HepG2 (cell line): ENCODE measurements around the gene BOLA3. TPM values are rescaled to one million over a fixed set of nuclear protein-coding genes. Genes with fewer than 3 reads are reported as not detected.

Source experiments
- ATAC-seq: fragments of 200-7000 bp; cut with Tn5 transposase; 3 replicates; pipeline ENCODE4 v1.9.1; 2020; ENCODE audit warnings: mild to moderate bottlenecking, moderate library complexity
- BruUV-seq: library from RNA; stranded (reverse); fragments of 400-500 nt; replicated peaks from 2 replicates; lab custom pipeline; 2021; lab: Mats Ljungman, UMichigan
- CTCF ChIA-PET: fragments of 300-600 bp; formaldehyde crosslinking; extraction: SDS; loops from one replicate; lab custom pipeline; 2021; ENCODE audit warnings: low total read pairs, inconsistent platforms, low intra/inter-chr PET ratio; lab: Yijun Ruan, JAX
- POLR2A ChIA-PET: fragments of 350-600 bp; sonication (Branson Sonifier 250); formaldehyde crosslinking; loops from one replicate; lab custom pipeline; 2020; ENCODE audit warnings: antibody characterized with exemption, inconsistent platforms; lab: Yijun Ruan, JAX
- DNase-seq: peaks from one replicate; pipeline ENCODE4 v3.0.0-alpha.2; 2015; ENCODE audit warnings: low spot score
- FAIRE-seq: peaks from 3 replicates; lab custom pipeline; 2011; peaks lifted over from hg19 to GRCh38; lab: Jason Lieb, UNC
- H2AFZ ChIP-seq: one replicate; pipeline ENCODE4 v1.6.1; 2011; ENCODE audit warnings: low read length, inconsistent platforms
- H3K27ac ChIP-seq: fragments of 300-600 bp; 3 replicates; pipeline ENCODE4 v1.8.0; 2011; ENCODE audit warnings: mixed run types, mild to moderate bottlenecking, mixed read lengths, low read length, inconsistent platforms; ENCODE audit not compliant: insufficient read depth; ENCODE audit errors: extremely low read length
- H3K27me3 ChIP-seq, 2 experiments: fragments of 200-600 bp in 1 of 2; 2 replicates in 1 of 2; 3 replicates in 1 of 2; pipeline versions ENCODE4 v1.6.0 to v1.8.0; 2011; ENCODE audit warnings: low read length in 2 of 2, mild to moderate bottlenecking in 2 of 2, moderate library complexity in 2 of 2, inconsistent platforms in 1 of 2; ENCODE audit not compliant: insufficient read depth in 2 of 2, control insufficient read depth in 1 of 2
- H3K36me3 ChIP-seq, 2 experiments: fragments of 200-600 bp in 1 of 2; replicated peaks in 1 of 2; 2 replicates in 1 of 2; 3 replicates in 1 of 2; pipeline versions ENCODE4 v1.5.1 to v1.8.0; 2011; ENCODE audit warnings: low read length in 2 of 2, inconsistent platforms in 1 of 2; ENCODE audit not compliant: insufficient read depth in 2 of 2, control insufficient read depth in 1 of 2
- H3K4me1 ChIP-seq: 2 replicates; pipeline ENCODE4 v1.5.1; 2012; ENCODE audit warnings: low read length, inconsistent platforms; ENCODE audit not compliant: insufficient read depth
- H3K4me2 ChIP-seq: 2 replicates; pipeline ENCODE4 v1.6.0; 2011; ENCODE audit warnings: low read depth, low read length, inconsistent platforms
- H3K4me3 ChIP-seq, 3 experiments: fragments of 200-600 bp in 1 of 3; sonication (generic), shearing (Covaris generic) in 1 of 3; replicated peaks in 1 of 3; 2 replicates each; pipeline ENCODE4 v1.5.1; 2011 to 2016; ENCODE audit warnings: low read length in 3 of 3, inconsistent platforms in 2 of 3, low read depth in 2 of 3, mild to moderate bottlenecking in 2 of 3, control low read depth in 1 of 3, mixed read lengths in 1 of 3; ENCODE audit not compliant: insufficient read depth in 1 of 3
- H3K79me2 ChIP-seq: one replicate; pipeline ENCODE4 v1.6.1; 2011; ENCODE audit warnings: low read length, inconsistent platforms; ENCODE audit not compliant: insufficient read depth
- H3K9ac ChIP-seq: 2 replicates; pipeline ENCODE4 v1.6.0; 2011; ENCODE audit warnings: mild to moderate bottlenecking, low read depth, low read length, inconsistent platforms; ENCODE audit not compliant: insufficient read depth
- H3K9me3 ChIP-seq: 2 replicates; pipeline ENCODE4 v1.5.1; 2012; ENCODE audit warnings: mild to moderate bottlenecking, low read length
- H4K20me1 ChIP-seq: 2 replicates; pipeline ENCODE4 v1.6.0; 2011; ENCODE audit warnings: inconsistent platforms, mild to moderate bottlenecking, low read length, moderate library complexity; ENCODE audit not compliant: insufficient read depth
- ARNT ChIP-seq: fragments of 450-650 bp; IDR thresholded peaks from 2 replicates; pipeline ENCODE4 v1.6.1; 2017
- JUND ChIP-seq: sonication (generic); formaldehyde crosslinking; IDR thresholded peaks from 2 replicates; pipeline ENCODE4 v1.8.0; 2022; ENCODE audit warnings: mild to moderate bottlenecking, missing genetic modification reagents
- KDM3A ChIP-seq: IDR thresholded peaks from 2 replicates; pipeline ENCODE4 v1.6.1; 2018; ENCODE audit warnings: low read depth, missing compliant biosample characterization
- KMT2B ChIP-seq: IDR thresholded peaks from 2 replicates; pipeline ENCODE4 v1.6.1; 2016; ENCODE audit warnings: missing genetic modification reagents, missing compliant biosample characterization
- MED1 ChIP-seq: sonication (generic); formaldehyde crosslinking; IDR thresholded peaks from 2 replicates; pipeline ENCODE4 v1.4.0; 2020; ENCODE audit warnings: missing genetic modification reagents
- POLR2AphosphoS2 ChIP-seq: IDR thresholded peaks from 2 replicates; pipeline ENCODE4 v1.6.1; 2011; ENCODE audit warnings: low read depth, low read length, improper control_type of control experiment
- ZFP36L2 ChIP-seq: sonication (generic); formaldehyde crosslinking; IDR thresholded peaks from 2 replicates; pipeline ENCODE4 v1.4.0; 2020; ENCODE audit warnings: missing genetic modification reagents
- ZNF33A ChIP-seq: sonication (generic); formaldehyde crosslinking; IDR thresholded peaks from 2 replicates; pipeline ENCODE4 v1.5.1; 2020; ENCODE audit warnings: missing genetic modification reagents, mild to moderate bottlenecking, moderate library complexity, borderline replicate concordance
- ZNF629 ChIP-seq: sonication (generic); formaldehyde crosslinking; conservative IDR thresholded peaks from 2 replicates; pipeline ENCODE4 v1.5.0; 2020; ENCODE audit warnings: missing genetic modification reagents
- WGBS: methylation state at CpG from one replicate; pipeline ENCODE4 v1.1.6; 2017; ENCODE audit warnings: low lambda C conversion rate; 5-methylcytosine and 5-hydroxymethylcytosine counted together
- in situ Hi-C: cut with HindIII; loops from 2 replicates; pipeline ENCODE4 v1.10.0; 2017; ENCODE audit warnings: low pct_unique_long_range_greater_than_20kb; ENCODE audit not compliant: extremely low pct_ligation_motif_present
- intact Hi-C: fragments of 100-400 bp; cut with micrococcal nuclease; formaldehyde crosslinking; loops from one replicate; pipeline ENCODE4 v1.10.0; 2022; ENCODE audit not compliant: unreplicated experiment
- polyA plus RNA-seq, 8 experiments: library from polyadenylated mRNA; depleted of rRNA in 3 of 8; stranded (reverse) in 7 of 8; unstranded in 1 of 8; fragments of >200 nt; fragmentation: Illumina TruSeq in 4 of 8; extraction: Trizol in 4 of 8; gene quantifications; 2 replicates each; pipeline versions ENCODE4 v1.2.1 to v1.2.3, GENCODE V29; 2011 to 2016; ENCODE audit warnings: low read depth in 4 of 8, missing spikeins in 1 of 8, mixed read lengths in 1 of 8; ENCODE audit not compliant: insufficient read depth in 1 of 8
- total RNA-seq, 5 experiments: library from RNA; depleted of rRNA; stranded (reverse); fragments of >200 nt; fragmentation: Illumina TruSeq; extraction: Trizol; gene quantifications; 2 replicates each; pipeline ENCODE4 v1.2.3, GENCODE V29; 2016; ENCODE audit warnings: low read depth in 1 of 5

Gene BOLA3
- total and polyA plus RNA-seq, 2 of the 13 experiments (the other 11 are each of a cell fraction or from before 2014, with no cell fraction given), result 89.7 to 170 TPM

DNA sequence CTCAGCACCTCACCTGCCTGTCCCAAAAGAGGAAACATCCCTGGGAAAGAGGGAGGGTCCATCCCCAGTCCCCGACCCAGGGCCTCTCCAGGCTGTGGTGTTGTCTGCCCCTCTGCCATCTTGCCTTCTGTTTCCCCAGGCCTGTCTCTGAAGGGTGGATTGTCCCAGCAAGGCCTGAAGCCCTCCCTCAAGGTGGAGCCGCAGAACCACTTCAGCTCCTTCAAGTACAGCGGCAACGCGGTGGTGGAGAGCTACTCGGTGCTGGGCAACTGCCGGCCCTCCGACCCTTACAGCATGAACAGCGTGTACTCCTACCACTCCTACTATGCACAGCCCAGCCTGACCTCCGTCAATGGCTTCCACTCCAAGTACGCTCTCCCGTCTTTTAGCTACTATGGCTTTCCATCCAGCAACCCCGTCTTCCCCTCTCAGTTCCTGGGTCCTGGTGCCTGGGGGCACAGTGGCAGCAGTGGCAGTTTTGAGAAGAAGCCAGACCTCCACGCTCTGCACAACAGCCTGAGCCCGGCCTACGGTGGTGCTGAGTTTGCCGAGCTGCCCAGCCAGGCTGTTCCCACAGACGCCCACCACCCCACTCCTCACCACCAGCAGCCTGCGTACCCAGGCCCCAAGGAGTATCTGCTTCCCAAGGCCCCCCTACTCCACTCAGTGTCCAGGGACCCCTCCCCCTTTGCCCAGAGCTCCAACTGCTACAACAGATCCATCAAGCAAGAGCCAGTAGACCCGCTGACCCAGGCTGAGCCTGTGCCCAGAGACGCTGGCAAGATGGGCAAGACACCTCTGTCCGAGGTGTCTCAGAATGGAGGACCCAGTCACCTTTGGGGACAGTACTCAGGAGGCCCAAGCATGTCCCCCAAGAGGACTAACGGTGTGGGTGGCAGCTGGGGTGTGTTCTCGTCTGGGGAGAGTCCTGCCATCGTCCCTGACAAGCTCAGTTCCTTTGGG is 47.2 kb downstream of the BOLA3 start:
- 99% methylated on average over 22 of the region's 25 CpGs for WGBS
- H2AFZ ChIP-seq, result no peak overlapping the region
- BruUV-seq, result no TSS peak
- no peak for DNase-seq
- POLR2A ChIA-PET, result no interaction called here
- H3K9me3 ChIP-seq, result no peaks in the 10 kb centered on the region
- H3K4me1 ChIP-seq, result no peaks in the 10 kb centered on the region
- no peak for FAIRE-seq
- in situ Hi-C loops (no loop called here), intact Hi-C loops (no loop called here)
- H3K4me2 ChIP-seq, result no peak overlapping the region
- no peak overlapping the region for H3K9ac ChIP-seq
- TF ChIP-seq KDM3A (CRISPR knock-in tag) (no peak), ZNF629 (CRISPR knock-in tag) (no peak)
- TF ChIP-seq, all 625 proteins: peak for 0
- Histone ChIP-seq H3K79me2 (no peaks in the 10 kb centered on the region), H3K4me3 (no peak overlapping the region), H3K27ac (no peak overlapping the region), H3K36me3 (peaks cover 29 to 62% of the 10 kb centered on the region in 2 experiments), H3K27me3 (no peaks in the 10 kb centered on the region), H4K20me1 (no peaks in the 10 kb centered on the region)
- peak; percentile 15 for ATAC-seq
- CTCF ChIA-PET, result no interaction called here

GRCh38 chr2:74099835-74100234 is 47.9 kb downstream of the BOLA3 start:
- H3K4me3 ChIP-seq, result no peak overlapping the region
- H3K27me3 ChIP-seq, result no peaks in the 10 kb centered on the region
- POLR2A ChIA-PET, result no interaction called here
- H3K36me3 ChIP-seq, result peaks cover 34 to 67% of the 10 kb centered on the region in 2 experiments
- no peak for DNase-seq
- H4K20me1 ChIP-seq, result no peaks in the 10 kb centered on the region
- ATAC-seq, result peak; percentile 13
- FAIRE-seq, result no peak
- H2AFZ ChIP-seq, result no peak overlapping the region
- no peak for TF ChIP-seq ARNT
- TF ChIP-seq MED1 (CRISPR knock-in tag), result no peak
- no peak for TF ChIP-seq ZFP36L2 (CRISPR knock-in tag)
- TF ChIP-seq ZNF33A (CRISPR knock-in tag), result no peak
- TF ChIP-seq POLR2AphosphoS2, result no peak
- TF ChIP-seq JUND (CRISPR knock-in tag), result no peak
- no peak for TF ChIP-seq KMT2B (CRISPR knock-in tag)
- CTCF ChIA-PET, result no interaction called here
- H3K4me2 ChIP-seq, result no peak overlapping the region
- H3K4me1 ChIP-seq, result no peaks in the 10 kb centered on the region
- BruUV-seq, result no TSS peak
- H3K9me3 ChIP-seq, result no peaks in the 10 kb centered on the region
- WGBS, result 93% methylated on average over 6 of the region's 7 CpGs
- no peak overlapping the region for H3K27ac ChIP-seq
- H3K9ac ChIP-seq, result no peak overlapping the region
- intact Hi-C loops, result no loop called here
- no peaks in the 10 kb centered on the region for H3K79me2 ChIP-seq
- in situ Hi-C loops, result no loop called here
